ENCODE results near the gene SYT8. TPM values are rescaled to one million over a fixed set of nuclear protein-coding genes. Genes with fewer than 3 reads are reported as not detected.

Gene SYT8
- total and polyA plus RNA-seq, 2 experiments from 2014 or later: not detected

DNA sequence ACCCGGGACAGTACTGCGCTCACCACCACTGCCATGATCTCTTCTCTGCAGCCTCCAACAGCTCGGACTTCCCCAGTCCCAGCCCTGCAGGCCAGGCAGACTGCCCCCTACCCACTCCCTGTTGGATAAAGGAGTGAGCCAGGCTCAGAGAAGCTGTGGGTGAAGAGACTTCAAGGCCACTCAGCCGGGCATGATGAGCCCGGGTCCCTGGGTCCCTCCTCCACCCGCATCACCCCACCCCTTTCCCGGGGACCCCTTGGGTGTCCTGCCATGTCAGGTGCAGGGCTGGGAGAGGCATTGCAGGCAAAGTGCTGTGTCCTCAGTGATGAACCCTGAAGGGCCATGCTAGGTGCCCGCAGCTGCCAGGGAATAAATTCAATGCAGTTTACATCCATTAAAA is 32.6 kb downstream of the SYT8 start:
- H4K20me1 ChIP-seq (ENCODE audit: insufficient read depth): no peaks in the 10 kb centered on the region
- H3K27me3 ChIP-seq (replicated peaks; ENCODE audit: insufficient read depth): peaks cover 34% of the 10 kb centered on the region
- in situ Hi-C loops (cut with MboI): loop anchor here (25.0 kb wide), 1 partner anchor 295 kb away; the partner anchor contains the start of genes INS and TH
- no peak for DNase-seq
- H3K4me3 ChIP-seq: no peak overlapping the region
- no peak overlapping the region for H2AFZ ChIP-seq
- no peak overlapping the region for H3K9ac ChIP-seq
- no peaks in the 10 kb centered on the region for H3F3A ChIP-seq (ENCODE audit: insufficient read depth)
- no peak for TF ChIP-seq EZH2phosphoT487 (IDR thresholded peaks at IDR 0.05; ENCODE audit: insufficient read depth, low read depth)
- no peak for TF ChIP-seq EZH2 (IDR thresholded peaks at IDR 0.05; ENCODE audit: insufficient read depth, poor library complexity, severe bottlenecking)
- H3K27ac ChIP-seq: no peak overlapping the region
- no peaks in the 10 kb centered on the region for H3K9me2 ChIP-seq (ENCODE audit: insufficient read depth)
- no peaks in the 10 kb centered on the region for H3K9me3 ChIP-seq (ENCODE audit: low read depth)
- no peak overlapping the region for H3K4me2 ChIP-seq (ENCODE audit: unreplicated experiment)
- no peaks in the 10 kb centered on the region for H3K79me2 ChIP-seq (ENCODE audit: insufficient read depth)
- peaks cover 15% of the 10 kb centered on the region for H3K4me1 ChIP-seq (ENCODE audit: insufficient read depth)
- WGBS, 2 experiments (ENCODE audit: low coverage in 1 of 2, low lambda C conversion rate in 2 of 2, missing lambda C conversion rate in 2 of 2): 56 to 66% methylated on average over 6 to 8 of the region's 8 CpGs
- no peaks in the 10 kb centered on the region for H3K36me3 ChIP-seq (ENCODE audit: low read depth)

DNA sequence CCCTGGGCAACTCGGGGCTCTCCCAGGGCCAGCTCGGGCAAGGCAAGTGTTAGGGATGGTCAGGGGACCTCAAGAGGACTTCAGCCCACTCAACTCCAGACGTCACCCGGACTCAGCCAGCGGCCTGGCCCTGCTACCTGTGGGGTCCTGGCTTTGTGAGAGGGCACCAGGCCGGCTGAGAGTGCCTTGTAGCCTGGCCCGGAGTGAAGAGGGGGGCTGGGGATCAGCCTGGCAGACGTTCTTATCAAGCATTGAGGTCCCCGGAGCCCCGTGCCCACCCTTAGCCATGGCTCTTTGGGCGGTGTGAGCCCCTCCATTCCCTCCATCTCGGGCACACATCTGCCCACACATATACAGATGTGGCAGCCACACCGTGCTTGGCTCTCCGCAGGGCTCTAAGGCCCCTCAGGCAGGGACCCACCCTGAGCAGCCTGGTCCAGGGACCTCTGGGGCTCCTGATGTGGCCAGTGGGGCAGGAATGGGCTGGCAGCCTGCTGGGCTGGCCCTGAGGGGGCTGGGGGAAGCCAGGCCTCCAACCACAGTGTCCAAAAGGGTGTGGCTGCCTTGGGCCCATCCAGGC is 33.4 kb downstream of the SYT8 start:
- WGBS, 2 experiments (ENCODE audit: low coverage in 1 of 2, low lambda C conversion rate in 2 of 2, missing lambda C conversion rate in 2 of 2): 52 to 66% methylated on average over 14 of the region's 14 CpGs
- H3K79me2 ChIP-seq (ENCODE audit: insufficient read depth): no peaks in the 10 kb centered on the region
- no peak overlapping the region for H3K4me3 ChIP-seq
- H3K27me3 ChIP-seq (replicated peaks; ENCODE audit: insufficient read depth): peaks cover 34% of the 10 kb centered on the region
- H3F3A ChIP-seq (ENCODE audit: insufficient read depth): no peaks in the 10 kb centered on the region
- no peak overlapping the region for H3K4me2 ChIP-seq (ENCODE audit: unreplicated experiment)
- H3K9me3 ChIP-seq (ENCODE audit: low read depth): no peaks in the 10 kb centered on the region
- in situ Hi-C loops (cut with MboI): loop anchor here (25.0 kb wide), 1 partner anchor 294 kb away; the partner anchor contains the start of genes INS and TH
- H4K20me1 ChIP-seq (ENCODE audit: insufficient read depth): no peaks in the 10 kb centered on the region
- H3K4me1 ChIP-seq (ENCODE audit: insufficient read depth): peaks cover 12% of the 10 kb centered on the region
- no peak overlapping the region for H3K9ac ChIP-seq
- DNase-seq: no peak
- TF ChIP-seq EZH2phosphoT487 (IDR thresholded peaks at IDR 0.05; ENCODE audit: insufficient read depth, low read depth): no peak
- TF ChIP-seq EZH2 (IDR thresholded peaks at IDR 0.05; ENCODE audit: insufficient read depth, poor library complexity, severe bottlenecking): no peak
- H2AFZ ChIP-seq: no peak overlapping the region
- no peaks in the 10 kb centered on the region for H3K36me3 ChIP-seq (ENCODE audit: low read depth)
- H3K9me2 ChIP-seq (ENCODE audit: insufficient read depth): no peaks in the 10 kb centered on the region
- no peak overlapping the region for H3K27ac ChIP-seq

DNA sequence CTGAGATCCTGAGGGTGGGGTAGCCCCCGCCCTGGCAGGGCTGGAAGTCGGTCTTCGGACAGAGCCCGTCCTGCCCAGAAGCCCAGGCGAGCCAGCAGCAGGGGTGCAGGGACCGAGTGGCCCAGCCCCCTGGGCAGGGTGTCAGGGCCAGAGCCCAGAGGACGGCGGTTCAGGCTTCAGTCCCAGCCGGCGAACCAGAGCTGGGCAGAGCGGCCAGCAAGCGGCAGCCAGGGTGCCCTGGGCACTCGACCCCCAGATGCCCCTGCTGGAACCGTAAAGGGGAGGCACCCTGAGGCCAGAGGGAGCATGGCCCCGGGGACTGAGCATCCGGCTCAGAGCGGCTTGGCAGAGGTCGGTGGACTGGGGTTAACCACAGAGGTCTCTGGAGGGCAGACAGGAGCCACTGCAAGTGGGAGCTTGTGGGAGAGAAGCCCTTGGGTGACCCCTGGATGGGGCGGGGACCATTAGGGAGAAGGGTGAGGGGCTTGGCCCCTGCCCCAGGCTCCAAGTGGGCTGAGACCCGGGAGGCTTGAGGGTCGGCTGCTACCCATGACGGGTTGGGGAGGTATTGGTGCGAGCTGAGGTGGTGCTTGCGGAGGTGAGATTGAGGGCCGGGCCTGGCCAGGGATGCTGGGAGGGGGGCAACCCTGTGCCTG is 34.0 kb downstream of the SYT8 start:
- Histone ChIP-seq H3K4me3 (no peak overlapping the region), H3K9me3 (ENCODE audit: low read depth) (no peaks in the 10 kb centered on the region), H3K36me3 (ENCODE audit: low read depth) (no peaks in the 10 kb centered on the region), H4K20me1 (ENCODE audit: insufficient read depth) (no peaks in the 10 kb centered on the region), H3K9me2 (ENCODE audit: insufficient read depth) (no peaks in the 10 kb centered on the region), H3K4me2 (ENCODE audit: unreplicated experiment) (no peak overlapping the region), H3K27me3 (replicated peaks; ENCODE audit: insufficient read depth) (peaks cover 34% of the 10 kb centered on the region), H3K9ac (no peak overlapping the region), H3K79me2 (ENCODE audit: insufficient read depth) (no peaks in the 10 kb centered on the region), H3K27ac (no peak overlapping the region), H3F3A (ENCODE audit: insufficient read depth) (no peaks in the 10 kb centered on the region), H3K4me1 (ENCODE audit: insufficient read depth) (peaks cover 8% of the 10 kb centered on the region), H2AFZ (no peak overlapping the region)
- 7 to 12% methylated on average over 24 to 25 of the region's 25 CpGs for WGBS, 2 experiments (ENCODE audit: low coverage in 1 of 2, low lambda C conversion rate in 2 of 2, missing lambda C conversion rate in 2 of 2)
- TF ChIP-seq EZH2phosphoT487 (IDR thresholded peaks at IDR 0.05; ENCODE audit: insufficient read depth, low read depth) (0 out of 2 replicates have a peak, but pooled peaks have one; percentile 43), EZH2 (IDR thresholded peaks at IDR 0.05; ENCODE audit: insufficient read depth, poor library complexity, severe bottlenecking) (no peak)
- no peak for DNase-seq
- in situ Hi-C loops (cut with MboI): loop anchor here (25.0 kb wide), 1 partner anchor 294 kb away; the partner anchor contains the start of genes INS and TH

DNA sequence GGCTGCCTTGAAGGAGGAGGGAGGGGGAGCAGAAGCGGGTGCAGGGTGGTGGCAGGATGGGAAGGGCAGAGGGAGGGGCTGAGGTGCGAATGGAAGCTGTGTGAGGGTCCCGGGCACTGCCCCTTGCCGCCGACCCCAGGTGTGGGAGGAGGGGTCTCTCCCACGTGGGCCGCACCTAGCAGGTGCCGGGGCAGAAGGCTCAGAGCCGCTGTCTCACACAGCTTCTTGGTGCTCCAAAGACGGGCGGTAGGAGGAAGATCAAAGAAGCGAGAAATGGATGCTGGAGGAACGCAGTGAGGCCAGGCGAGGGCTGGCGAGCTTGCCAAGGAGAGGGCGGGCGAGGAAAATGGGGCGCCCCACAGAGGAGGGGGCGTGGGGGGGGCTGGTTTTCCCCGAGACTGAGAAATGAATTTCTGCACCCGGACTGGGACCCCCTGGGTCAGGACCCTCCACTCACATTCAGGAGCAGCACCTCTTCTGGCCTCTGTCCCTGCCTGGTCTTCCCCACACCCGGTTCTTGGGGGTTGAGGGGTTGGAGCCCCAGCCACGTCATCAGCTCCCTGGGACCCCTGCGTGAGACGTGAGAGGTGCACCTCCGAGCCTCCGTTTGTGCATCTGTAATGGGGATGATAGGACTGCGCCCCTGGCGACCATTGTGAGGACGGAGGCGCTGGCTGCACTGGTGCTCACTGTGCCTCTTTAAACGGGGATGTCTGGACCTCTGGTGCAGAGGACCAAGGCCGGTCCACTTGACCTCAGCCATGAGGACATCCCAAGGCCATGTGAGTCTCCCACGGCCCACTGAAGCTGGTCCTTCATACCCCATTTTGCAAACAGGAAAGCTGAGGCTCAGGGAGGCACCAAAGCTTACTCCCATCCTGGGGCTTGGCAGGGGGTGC is 34.9 kb downstream of the SYT8 start:
- Histone ChIP-seq H3K9me2 (ENCODE audit: insufficient read depth) (no peaks in the 10 kb centered on the region), H3K4me1 (ENCODE audit: insufficient read depth) (no peaks in the 10 kb centered on the region), H3K9ac (no peak overlapping the region), H3K4me2 (ENCODE audit: unreplicated experiment) (no peak overlapping the region), H3K4me3 (no peak overlapping the region), H2AFZ (no peak overlapping the region), H3K27ac (no peak overlapping the region), H3K36me3 (ENCODE audit: low read depth) (no peaks in the 10 kb centered on the region), H3K79me2 (ENCODE audit: insufficient read depth) (no peaks in the 10 kb centered on the region), H3K9me3 (ENCODE audit: low read depth) (no peaks in the 10 kb centered on the region), H3F3A (ENCODE audit: insufficient read depth) (no peaks in the 10 kb centered on the region), H3K27me3 (replicated peaks; ENCODE audit: insufficient read depth) (peaks cover 34% of the 10 kb centered on the region), H4K20me1 (ENCODE audit: insufficient read depth) (no peaks in the 10 kb centered on the region)
- TF ChIP-seq EZH2 (IDR thresholded peaks at IDR 0.05; ENCODE audit: insufficient read depth, poor library complexity, severe bottlenecking) (peak; percentile 78), EZH2phosphoT487 (IDR thresholded peaks at IDR 0.05; ENCODE audit: insufficient read depth, low read depth) (no peak)
- DNase-seq: peak; percentile 64
- 4% methylated on average over 29 to 33 of the region's 34 CpGs for WGBS, 2 experiments (ENCODE audit: low coverage in 1 of 2, low lambda C conversion rate in 2 of 2, missing lambda C conversion rate in 2 of 2)
- in situ Hi-C loops (cut with MboI): loop anchor here (25.0 kb wide), 1 partner anchor 293 kb away; the partner anchor contains the start of genes INS and TH

Data from GM23248 (cell line).